Kidney (tissue), 14 donors: ENCODE results near the gene APMAP. TPM values are rescaled to one million over a fixed set of nuclear protein-coding genes. Genes with fewer than 3 reads are reported as not detected.

Source experiments
- DNase-seq, 5 donors: peaks; one replicate each; pipeline ENCODE4 v3.0.0-alpha.2; 2013 to 2020
- FAIRE-seq: peaks from 2 replicates; lab custom pipeline; 2012; peaks lifted over from hg19 to GRCh38; lab: Jason Lieb, UNC
- H3K27ac ChIP-seq, 2 donors: one replicate each; pipeline ENCODE4 v1.7.0; 2013; ENCODE audit warnings: low read depth in 2 of 2, low read length in 2 of 2, inconsistent platforms in 1 of 2
- H3K27me3 ChIP-seq: one replicate; pipeline ENCODE4 v1.7.1; 2013; ENCODE audit warnings: low read length, inconsistent platforms; ENCODE audit not compliant: control insufficient read depth, insufficient read depth
- H3K36me3 ChIP-seq, 3 donors: one replicate each; pipeline versions ENCODE4 v1.7.0 to v1.7.1; 2013; ENCODE audit warnings: low read length in 3 of 3, control low read depth in 1 of 3, inconsistent platforms in 1 of 3; ENCODE audit not compliant: insufficient read depth in 3 of 3, control insufficient read depth in 2 of 3
- H3K4me1 ChIP-seq, 3 donors: one replicate each; pipeline versions ENCODE4 v1.7.0 to v1.7.1; 2013; ENCODE audit warnings: low read length in 3 of 3, inconsistent platforms in 1 of 3, low read depth in 1 of 3; ENCODE audit not compliant: control insufficient read depth in 2 of 3, insufficient read depth in 2 of 3
- H3K4me3 ChIP-seq, 3 donors: one replicate each; pipeline versions ENCODE4 v1.7.0 to v1.8.1; 2013; ENCODE audit warnings: low read length in 3 of 3, control low read depth in 1 of 3, inconsistent platforms in 1 of 3
- H3K9ac ChIP-seq, 3 donors: one replicate each; pipeline versions ENCODE4 v1.7.0 to v1.7.1; 2013; ENCODE audit warnings: low read length in 3 of 3, control low read depth in 1 of 3, inconsistent platforms in 1 of 3
- H3K9me3 ChIP-seq, 3 donors: one replicate each; pipeline versions ENCODE4 v1.7.0 to v1.7.1; 2013; ENCODE audit warnings: low read length in 3 of 3, control low read depth in 1 of 3, inconsistent platforms in 1 of 3; ENCODE audit not compliant: control insufficient read depth in 2 of 3, insufficient read depth in 1 of 3
- intact Hi-C: fragments of 100-400 bp; cut with DNase I; formaldehyde crosslinking; loops from one replicate; pipeline ENCODE4 v1.11.1; 2022
- polyA plus RNA-seq: library from polyadenylated mRNA; stranded (reverse); fragments of 350-450 nt; fragmentation: Illumina TruSeq; extraction: RNeasy Lipid Tissue Mini Kit (QIAGEN cat#74804); gene quantifications from one replicate; pipeline ENCODE4 v1.2.3, GENCODE V29; 2014; ENCODE audit warnings: low read depth, low replicate concordance; ENCODE audit not compliant: insufficient read depth
- total RNA-seq: library from RNA; stranded (reverse); fragmentation: NEBNext Ultra II Directional; extraction: Animal tissue kit (Norgen Biotek cat#: 25700); gene quantifications from one replicate; pipeline ENCODE4 v1.2.1, GENCODE V29; 2021
- TF ChIP-seq, protein P1 (sequence below): IDR thresholded peaks from 3 replicates; pipeline ENCODE4 v1.5.1; 2012; ENCODE audit warnings: mild to moderate bottlenecking, moderate library complexity, borderline replicate concordance; ENCODE audit not compliant: insufficient read depth; ENCODE audit errors: extremely low read depth
- donor health status: control.
- donor health status: control.
- donor health status: control.
- donor health status: control.
- donor health status: control.
- donor health status: DM: yes; HTN: yes; CAD: no.
- donor health status: Normal renal cell carcinoma (clear cell type).

APMAP gene
- total and polyA plus RNA-seq, 2 donors from 2014 or later, result 79.7 to 90.9 TPM

DNA sequence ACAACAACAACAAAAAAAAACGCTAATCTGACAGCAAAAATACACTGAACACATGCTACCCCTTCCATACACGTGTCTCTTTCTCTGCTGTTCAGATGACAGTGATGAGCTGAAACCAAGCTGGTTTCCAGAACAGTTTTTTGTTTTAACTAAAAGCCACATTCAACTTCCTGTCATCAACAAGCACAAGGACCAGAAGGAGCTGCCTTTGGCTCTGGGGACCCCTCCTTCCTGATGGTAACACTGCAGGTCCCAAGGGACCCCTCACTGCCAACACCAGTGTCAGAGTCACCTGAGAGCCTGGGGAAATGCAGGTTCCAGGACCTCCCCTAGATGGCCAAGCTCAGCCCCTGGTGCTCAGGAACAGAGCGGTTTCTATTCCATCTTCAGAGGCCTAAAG, 37.5 kb downstream of the APMAP start:
- Histone ChIP-seq H3K27me3 (no peaks in the 10 kb centered on the region), H3K27ac (no peak overlapping the region), H3K9ac (no peak overlapping the region), H3K4me1 (no peaks in the 10 kb centered on the region), H3K4me3 (no peak overlapping the region), H3K36me3 (peaks cover 0 to 5% (median 0%) of the 10 kb centered on the region in 3 donors), H3K9me3 (no peaks in the 10 kb centered on the region)
- no peak for DNase-seq
- intact Hi-C loops, result no loop called here
- no peak for FAIRE-seq
- TF ChIP-seq, protein P1, sequence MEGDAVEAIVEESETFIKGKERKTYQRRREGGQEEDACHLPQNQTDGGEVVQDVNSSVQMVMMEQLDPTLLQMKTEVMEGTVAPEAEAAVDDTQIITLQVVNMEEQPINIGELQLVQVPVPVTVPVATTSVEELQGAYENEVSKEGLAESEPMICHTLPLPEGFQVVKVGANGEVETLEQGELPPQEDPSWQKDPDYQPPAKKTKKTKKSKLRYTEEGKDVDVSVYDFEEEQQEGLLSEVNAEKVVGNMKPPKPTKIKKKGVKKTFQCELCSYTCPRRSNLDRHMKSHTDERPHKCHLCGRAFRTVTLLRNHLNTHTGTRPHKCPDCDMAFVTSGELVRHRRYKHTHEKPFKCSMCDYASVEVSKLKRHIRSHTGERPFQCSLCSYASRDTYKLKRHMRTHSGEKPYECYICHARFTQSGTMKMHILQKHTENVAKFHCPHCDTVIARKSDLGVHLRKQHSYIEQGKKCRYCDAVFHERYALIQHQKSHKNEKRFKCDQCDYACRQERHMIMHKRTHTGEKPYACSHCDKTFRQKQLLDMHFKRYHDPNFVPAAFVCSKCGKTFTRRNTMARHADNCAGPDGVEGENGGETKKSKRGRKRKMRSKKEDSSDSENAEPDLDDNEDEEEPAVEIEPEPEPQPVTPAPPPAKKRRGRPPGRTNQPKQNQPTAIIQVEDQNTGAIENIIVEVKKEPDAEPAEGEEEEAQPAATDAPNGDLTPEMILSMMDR, result no peak

DNA sequence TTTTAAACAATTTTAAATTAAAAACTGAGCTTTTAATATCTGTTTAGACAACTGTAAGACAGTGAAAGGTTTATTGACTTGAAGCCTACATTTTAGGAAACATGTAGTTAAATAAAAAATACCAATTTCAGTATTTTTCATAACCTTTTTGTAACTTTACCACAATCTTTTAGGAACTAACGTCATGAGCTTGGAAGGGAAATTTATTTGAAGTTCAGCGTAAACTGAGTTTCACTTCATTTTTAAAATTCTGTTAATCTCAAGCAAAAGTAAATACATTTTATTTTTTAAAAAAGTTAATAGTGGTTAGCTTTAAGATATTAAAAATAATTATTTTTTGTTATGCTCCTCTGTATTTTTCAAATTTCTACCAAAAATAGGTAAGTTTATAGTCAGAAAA, 38.0 kb downstream of the APMAP start:
- TF ChIP-seq, protein P1, result no peak
- DNase-seq (no peak), FAIRE-seq (peak; percentile 87)
- Histone ChIP-seq H3K27me3 (no peaks in the 10 kb centered on the region), H3K9ac (no peak overlapping the region), H3K4me1 (no peaks in the 10 kb centered on the region), H3K4me3 (no peak overlapping the region), H3K36me3 (peaks cover 0 to 2% (median 0%) of the 10 kb centered on the region in 3 donors), H3K9me3 (no peaks in the 10 kb centered on the region), H3K27ac (no peak overlapping the region)
- intact Hi-C loops, result no loop called here

DNA sequence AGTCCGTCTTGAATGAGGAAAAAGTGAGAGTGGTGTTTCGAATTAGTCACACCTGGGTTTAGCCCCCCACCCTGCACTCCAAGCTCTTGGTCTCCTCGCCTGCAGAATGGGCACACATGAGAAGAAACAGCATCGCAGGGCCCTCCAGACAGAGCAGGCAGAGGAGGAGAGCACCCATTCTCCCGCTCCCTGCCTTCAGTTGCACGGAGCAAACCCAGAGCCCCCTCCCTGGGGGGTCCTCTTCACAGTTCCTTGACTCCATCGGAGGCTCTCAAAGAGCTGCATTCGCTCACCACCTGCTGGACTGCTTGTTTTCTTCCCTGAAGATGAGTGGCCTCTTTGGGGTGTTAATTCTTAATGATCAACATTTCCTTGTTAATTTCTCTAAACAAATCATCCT, 38.4 kb downstream of the APMAP start:
- H3K4me1 ChIP-seq, result no peaks in the 10 kb centered on the region
- TF ChIP-seq, protein P1, result no peak
- intact Hi-C loops, result no loop called here
- no peaks in the 10 kb centered on the region for H3K27me3 ChIP-seq
- FAIRE-seq, result no peak
- no peak overlapping the region for H3K9ac ChIP-seq
- H3K36me3 ChIP-seq, result peaks cover 0 to 2% (median 0%) of the 10 kb centered on the region in 3 donors
- no peaks in the 10 kb centered on the region for H3K9me3 ChIP-seq
- H3K4me3 ChIP-seq, result no peak overlapping the region
- H3K27ac ChIP-seq, result no peak overlapping the region
- no peak for DNase-seq

DNA sequence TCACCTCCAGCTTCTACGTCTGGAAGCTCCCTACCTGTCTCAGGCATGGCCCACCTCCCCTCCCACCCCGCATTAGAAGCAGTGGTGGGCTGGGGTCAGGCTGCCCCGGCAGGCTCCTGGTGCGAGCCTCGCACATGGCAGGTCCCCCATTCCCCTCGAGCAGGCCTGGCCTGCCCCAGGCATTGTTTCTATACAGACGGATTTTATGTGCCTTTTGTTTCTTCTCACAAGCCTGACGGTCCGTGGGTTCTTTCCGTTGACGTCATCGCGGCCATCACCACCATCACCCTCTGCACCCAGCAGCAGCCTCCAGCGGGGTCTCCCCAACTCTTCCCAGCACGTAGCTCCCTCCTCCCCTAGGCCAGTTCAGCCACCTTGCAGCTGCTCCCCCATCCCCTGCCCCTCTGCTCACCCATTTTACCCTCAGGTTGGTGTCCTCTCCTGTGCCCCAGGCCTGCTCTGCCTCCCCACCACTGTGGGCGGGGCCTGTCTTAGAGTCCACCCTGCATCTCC, 38.9 kb downstream of the APMAP start:
- TF ChIP-seq, protein P1, result no peak
- H3K27ac ChIP-seq, result no peak overlapping the region
- no peaks in the 10 kb centered on the region for H3K27me3 ChIP-seq
- peak in 1 of 5 donors; percentile 21 for DNase-seq
- intact Hi-C loops, result no loop called here
- no peaks in the 10 kb centered on the region for H3K9me3 ChIP-seq
- no peak for FAIRE-seq
- no peaks in the 10 kb centered on the region for H3K4me1 ChIP-seq
- peaks cover 0 to 2% (median 0%) of the 10 kb centered on the region in 3 donors for H3K36me3 ChIP-seq
- H3K9ac ChIP-seq, result no peak overlapping the region
- no peak overlapping the region for H3K4me3 ChIP-seq
